Duodenal mucosa (tissue), 2 donors: ENCODE results near the gene ULK4.
"Not testable (repeated sequence)": the region's sequence is repeated elsewhere in the genome, so short reads cannot be mapped to it uniquely, and the experiment has no call there.

Experiments
- H3K27ac ChIP-seq: one replicate; pipeline ENCODE4 v1.7.0; 2013; ENCODE audit warnings: low read depth, low read length
- H3K27me3 ChIP-seq, 2 donors: one replicate each; pipeline ENCODE4 v1.7.0; 2013; ENCODE audit warnings: low read length in 2 of 2, control low read depth in 1 of 2; ENCODE audit not compliant: insufficient read depth in 2 of 2, control insufficient read depth in 1 of 2
- H3K36me3 ChIP-seq, 2 donors: one replicate each; pipeline ENCODE4 v1.7.0; 2013; ENCODE audit warnings: low read length in 2 of 2, control low read depth in 1 of 2; ENCODE audit not compliant: insufficient read depth in 2 of 2, control insufficient read depth in 1 of 2
- H3K4me1 ChIP-seq, 2 donors: one replicate each; pipeline ENCODE4 v1.7.0; 2013; ENCODE audit warnings: low read length in 2 of 2, control low read depth in 1 of 2; ENCODE audit not compliant: insufficient read depth in 2 of 2, control insufficient read depth in 1 of 2
- H3K4me3 ChIP-seq, 2 donors: one replicate each; pipeline ENCODE4 v1.7.0; 2013; ENCODE audit warnings: low read length in 2 of 2, low read depth in 1 of 2
- H3K9ac ChIP-seq, 2 donors: one replicate each; pipeline ENCODE4 v1.7.0; 2013; ENCODE audit warnings: low read length in 2 of 2, low read depth in 1 of 2
- H3K9me3 ChIP-seq, 2 donors: one replicate each; pipeline ENCODE4 v1.7.0; 2013; ENCODE audit warnings: low read length in 2 of 2, control low read depth in 1 of 2; ENCODE audit not compliant: control insufficient read depth in 1 of 2

The ULK4 gene

GRCh38 chr3:41846850-41847249 is 115.1 kb downstream of the ULK4 start:
- H3K36me3 ChIP-seq = no peaks in the 10 kb centered on the region
- H3K4me3 ChIP-seq = no peak overlapping the region
- no peaks in the 10 kb centered on the region for H3K9me3 ChIP-seq
- no peaks in the 10 kb centered on the region for H3K27me3 ChIP-seq
- H3K27ac ChIP-seq = no peak overlapping the region
- no peaks in the 10 kb centered on the region for H3K4me1 ChIP-seq
- H3K9ac ChIP-seq = no peak overlapping the region

- Histone ChIP-seq H3K4me1 (no peaks in the 10 kb centered on the region), H3K27me3 (no peaks in the 10 kb centered on the region), H3K27ac (no peak overlapping the region), H3K9ac (no peak overlapping the region), H3K36me3 (no peaks in the 10 kb centered on the region), H3K9me3 (no peaks in the 10 kb centered on the region), H3K4me3 (no peak overlapping the region)
Observed at GRCh38 chr3:41845826-41846225, 116.1 kb downstream of the ULK4 start.

GRCh38 chr3:41844256-41844655 is 117.6 kb downstream of the ULK4 start:
- not testable (repeated sequence) for H3K4me3 ChIP-seq, H3K9ac ChIP-seq, H3K36me3 ChIP-seq, H3K4me1 ChIP-seq, H3K27ac ChIP-seq, H3K9me3 ChIP-seq, H3K27me3 ChIP-seq

- not testable (repeated sequence) for H3K4me1 ChIP-seq, H3K36me3 ChIP-seq, H3K27ac ChIP-seq, H3K27me3 ChIP-seq, H3K4me3 ChIP-seq, H3K9ac ChIP-seq, H3K9me3 ChIP-seq
Observed at GRCh38 chr3:41840936-41841668, 120.8 kb downstream of the ULK4 start.

- Histone ChIP-seq H3K27ac (no peak overlapping the region), H3K4me1 (peaks cover 0 to 5% of the 10 kb centered on the region in 2 donors), H3K4me3 (peak overlapping the region in 1 of 2 donors; percentile 3), H3K9me3 (no peaks in the 10 kb centered on the region), H3K27me3 (no peaks in the 10 kb centered on the region), H3K36me3 (no peaks in the 10 kb centered on the region), H3K9ac (no peak overlapping the region)
Observed at GRCh38 chr3:41836360-41837134, 125.4 kb downstream of the ULK4 start.

GRCh38 chr3:41833628-41834027 is 128.3 kb downstream of the ULK4 start:
- H3K9ac ChIP-seq = no peak overlapping the region
- H3K4me3 ChIP-seq = no peak overlapping the region
- H3K27ac ChIP-seq = no peak overlapping the region
- H3K9me3 ChIP-seq = no peaks in the 10 kb centered on the region
- no peaks in the 10 kb centered on the region for H3K27me3 ChIP-seq
- H3K4me1 ChIP-seq = peaks cover 0 to 5% of the 10 kb centered on the region in 2 donors
- H3K36me3 ChIP-seq = no peaks in the 10 kb centered on the region

- Histone ChIP-seq H3K4me3 (no peak overlapping the region), H3K9me3 (no peaks in the 10 kb centered on the region), H3K27ac (no peak overlapping the region), H3K27me3 (no peaks in the 10 kb centered on the region), H3K9ac (no peak overlapping the region), H3K36me3 (no peaks in the 10 kb centered on the region), H3K4me1 (no peaks in the 10 kb centered on the region)
Observed at GRCh38 chr3:41819236-41819635, 142.7 kb downstream of the ULK4 start.

- Histone ChIP-seq H3K36me3 (no peaks in the 10 kb centered on the region), H3K27ac (no peak overlapping the region), H3K4me3 (no peak overlapping the region), H3K9ac (no peak overlapping the region), H3K9me3 (no peaks in the 10 kb centered on the region), H3K27me3 (no peaks in the 10 kb centered on the region), H3K4me1 (no peaks in the 10 kb centered on the region)
Observed at GRCh38 chr3:41808618-41809017, 153.3 kb downstream of the ULK4 start.

GRCh38 chr3:41808152-41808551 is 153.8 kb downstream of the ULK4 start:
- H3K9me3 ChIP-seq = no peaks in the 10 kb centered on the region
- no peaks in the 10 kb centered on the region for H3K36me3 ChIP-seq
- no peak overlapping the region for H3K27ac ChIP-seq
- no peaks in the 10 kb centered on the region for H3K27me3 ChIP-seq
- no peaks in the 10 kb centered on the region for H3K4me1 ChIP-seq
- no peak overlapping the region for H3K4me3 ChIP-seq
- no peak overlapping the region for H3K9ac ChIP-seq

- no peak overlapping the region for H3K27ac ChIP-seq
- no peak overlapping the region for H3K4me3 ChIP-seq
- H3K9ac ChIP-seq = no peak overlapping the region
- no peaks in the 10 kb centered on the region for H3K27me3 ChIP-seq
- no peaks in the 10 kb centered on the region for H3K9me3 ChIP-seq
- H3K4me1 ChIP-seq = no peaks in the 10 kb centered on the region
- no peaks in the 10 kb centered on the region for H3K36me3 ChIP-seq
Observed at GRCh38 chr3:41794748-41795589, 166.9 kb downstream of the ULK4 start.
